GM13976 (cell line): ENCODE data around the gene HORMAD1.

ENCODE experiments used
- DNase-seq: peaks from one replicate; pipeline ENCODE4 v3.0.0; 2012; ENCODE audit warnings: low spot score
- CTCF ChIP-seq: IDR thresholded peaks from 2 replicates; pipeline ENCODE4 v1.5.1; 2012; ENCODE audit warnings: borderline replicate concordance, mild to moderate bottlenecking; ENCODE audit not compliant: insufficient read depth; ENCODE audit errors: extremely low read depth, missing control alignments, control extremely low read depth
- in situ Hi-C: fragments of 300-500 bp; cut with MboI; formaldehyde crosslinking; loops from one replicate; pipeline ENCODE4 v1.12.0; 2022; ENCODE audit warnings: low sequenced_read_pairs, mixed read lengths, inconsistent platforms; ENCODE audit not compliant: unreplicated experiment

Gene HORMAD1

GRCh38 chr1:150760013-150760412 lies 39.3 kb upstream of the HORMAD1 start:
- DNase-seq, result no peak
- in situ Hi-C loops, result no loop called here
- peak; percentile 9 for TF ChIP-seq CTCF

GRCh38 chr1:150753416-150753815 lies 32.7 kb upstream of the HORMAD1 start:
- no peak for TF ChIP-seq CTCF
- DNase-seq, result no peak
- in situ Hi-C loops, result no loop called here

GRCh38 chr1:150751443-150751842 lies 30.7 kb upstream of the HORMAD1 start:
- in situ Hi-C loops, result no loop called here
- DNase-seq, result no peak
- no peak for TF ChIP-seq CTCF

GRCh38 chr1:150749720-150750311 lies 29.1 kb upstream of the HORMAD1 start:
- no peak for DNase-seq
- in situ Hi-C loops, result no loop called here
- TF ChIP-seq CTCF, result no peak

- in situ Hi-C loops, result no loop called here
- DNase-seq, result no peak
- no peak for TF ChIP-seq CTCF
These were observed 28.4 kb upstream of the HORMAD1 start for GRCh38 chr1:150748878-150749719.

- in situ Hi-C loops, result no loop called here
- no peak for DNase-seq
- no peak for TF ChIP-seq CTCF
These were observed 9.5 kb upstream of the HORMAD1 start for GRCh38 chr1:150730130-150730721.
